ENCODE data around the gene LCE1E. TPM values are rescaled to one million over a fixed set of nuclear protein-coding genes. Genes with fewer than 3 reads are reported as not detected.

The LCE1E gene
- total RNA-seq, 2 donors from 2014 or later, result not detected

DNA sequence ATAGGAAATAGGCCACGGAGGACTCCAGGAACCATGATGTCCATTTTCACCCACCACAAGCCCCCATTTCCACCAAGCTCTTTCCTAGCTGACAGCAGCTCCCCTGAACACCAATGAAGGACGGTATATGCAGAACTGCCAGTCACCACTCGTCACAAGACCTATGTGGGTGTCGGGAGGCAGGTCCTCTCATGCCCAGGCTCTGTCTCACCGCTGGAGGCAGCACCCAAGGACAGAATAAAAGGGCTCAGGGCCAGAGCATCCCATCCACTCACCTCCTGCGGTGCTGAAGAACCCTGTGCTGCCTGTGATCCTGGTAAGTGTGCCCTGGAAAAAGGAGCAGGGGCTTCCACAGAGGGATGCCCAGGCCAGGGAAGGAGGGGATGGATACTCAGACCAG lies 11.2 kb upstream of the LCE1E start, which contains the start of gene LCE1F:
LCE1F (plus strand) TSS at position 266 of the 400 bp plus-strand sequence. CDS start 1,232 bp downstream, outside the sequence.
- no peak for DNase-seq
- intact Hi-C loops (cut with DNase I, micrococcal nuclease), result no loop called here
- no peak for ATAC-seq

DNA sequence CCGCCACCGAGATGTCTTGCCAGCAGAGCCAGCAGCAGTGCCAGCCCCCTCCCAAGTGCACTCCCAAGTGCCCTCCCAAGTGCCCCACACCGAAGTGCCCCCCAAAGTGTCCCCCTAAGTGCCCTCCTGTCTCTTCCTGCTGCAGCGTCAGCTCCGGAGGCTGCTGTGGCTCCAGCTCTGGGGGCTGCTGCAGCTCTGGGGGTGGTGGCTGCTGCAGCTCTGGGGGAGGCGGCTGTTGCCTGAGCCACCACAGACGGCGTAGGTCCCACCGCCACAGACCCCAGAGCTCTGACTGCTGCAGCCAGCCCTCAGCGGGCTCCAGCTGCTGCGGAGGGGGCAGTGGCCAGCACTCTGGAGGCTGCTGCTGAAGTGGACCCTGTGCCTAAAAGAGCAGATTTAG lies 9.7 kb upstream of the LCE1E start:
- DNase-seq (no peak), ATAC-seq (no peak)
- intact Hi-C loops (cut with DNase I, micrococcal nuclease), result no loop called here

DNA sequence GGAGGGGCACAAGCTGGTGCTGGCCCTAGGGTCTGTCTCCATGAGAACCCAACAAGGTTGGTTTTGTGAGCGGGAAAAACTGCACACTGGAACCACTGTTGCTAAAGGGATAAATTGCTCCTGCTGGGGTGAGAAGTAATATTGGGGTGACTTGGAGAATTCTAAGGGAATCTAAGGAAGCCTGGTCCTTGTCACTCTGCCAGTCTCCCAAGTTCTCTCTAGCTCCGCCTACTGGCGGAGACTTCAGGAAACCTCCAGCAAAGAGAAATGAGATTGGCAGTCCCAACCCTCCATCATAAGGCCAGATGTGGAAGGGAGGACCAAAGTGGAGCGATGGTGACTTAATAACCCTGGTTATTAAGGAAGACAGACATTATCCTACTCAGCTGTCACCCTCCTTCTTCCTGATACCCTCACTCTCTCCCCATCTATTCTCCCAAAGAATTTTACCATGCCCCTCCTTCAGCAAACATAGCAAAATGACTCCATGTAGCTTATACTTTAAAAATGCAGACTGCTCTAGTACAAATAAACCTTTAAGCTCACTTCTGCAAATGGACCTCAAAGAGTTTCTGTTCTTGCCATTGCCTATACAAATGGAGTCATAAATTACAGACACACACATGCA lies 8.4 kb upstream of the LCE1E start:
- ATAC-seq, result no peak
- DNase-seq, result peak in 1 of 2 donors; percentile 11
- intact Hi-C loops (cut with DNase I, micrococcal nuclease), result no loop called here

DNA sequence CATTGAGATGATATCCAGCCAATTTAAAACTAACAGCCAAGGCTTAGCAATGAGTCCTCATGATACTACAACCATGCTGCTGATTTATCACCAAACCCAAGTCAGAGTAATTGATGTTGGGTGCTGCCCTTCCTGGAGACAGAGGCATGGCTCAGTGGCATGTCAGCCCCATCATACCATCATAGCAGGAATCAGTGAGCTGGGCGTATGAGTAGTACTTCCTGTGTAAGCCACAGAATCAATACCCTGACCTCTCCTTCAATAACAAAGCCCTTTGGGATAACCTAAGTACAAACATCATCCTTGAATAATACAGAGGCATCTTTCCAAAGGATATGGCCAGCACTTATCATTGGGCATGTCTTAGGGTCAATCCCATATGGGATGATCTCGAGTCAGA lies 3.0 kb upstream of the LCE1E start:
- DNase-seq, result no peak
- ATAC-seq, result no peak
- intact Hi-C loops (cut with DNase I, micrococcal nuclease), result no loop called here

GRCh38 chr1:152795686-152796085 lies 9.6 kb downstream of the LCE1E start:
- DNase-seq, result no peak
- intact Hi-C loops (cut with DNase I, micrococcal nuclease), result no loop called here
- no peak for ATAC-seq

DNA sequence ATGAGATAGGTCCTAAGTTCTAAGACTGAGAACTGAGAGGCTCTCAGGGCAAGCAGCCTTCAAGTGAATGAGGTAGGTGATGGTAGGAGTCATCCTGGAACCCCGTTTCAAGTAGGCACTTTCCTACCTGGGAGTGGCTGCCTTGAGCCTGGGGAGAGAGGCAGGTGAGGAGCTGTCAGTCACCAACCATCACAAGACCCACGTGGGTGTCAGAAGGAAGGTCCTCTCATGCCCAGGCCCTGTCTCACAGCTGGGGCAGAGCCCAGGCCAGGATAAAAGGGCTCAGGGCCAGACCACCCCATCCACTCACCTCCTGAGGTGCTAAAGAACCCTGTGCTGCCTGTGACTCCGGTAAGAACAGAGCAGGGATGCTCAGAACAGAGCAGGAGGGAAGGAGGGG lies 10.4 kb downstream of the LCE1E start, which contains the start of gene LCE1D:
LCE1D (plus strand) TSS at position 301 of the 400 bp plus-strand sequence. CDS start 1,074 bp downstream, outside the sequence.
- ATAC-seq (no peak), DNase-seq (no peak)
- intact Hi-C loops (cut with DNase I, micrococcal nuclease), result no loop called here

GRCh38 chr1:152801333-152801732 lies 15.3 kb downstream of the LCE1E start:
- intact Hi-C loops (cut with DNase I, micrococcal nuclease), result no loop called here
- DNase-seq, result no peak
- no peak for ATAC-seq

- intact Hi-C loops (cut with DNase I, micrococcal nuclease), result no loop called here
- DNase-seq (no peak), ATAC-seq (no peak)
Measured at GRCh38 chr1:152806576-152806975, 20.5 kb downstream of the LCE1E start, which contains the start of gene LCE1C. TSS of gene LCE1C (minus strand) at chr1:152806651. CDS start at chr1:152805478, 1,173 bp downstream.

- ATAC-seq, result no peak
- no peak for DNase-seq
- intact Hi-C loops (cut with DNase I, micrococcal nuclease), result no loop called here
Measured at GRCh38 chr1:152811050-152811449, 25.0 kb downstream of the LCE1E start.

DNA sequence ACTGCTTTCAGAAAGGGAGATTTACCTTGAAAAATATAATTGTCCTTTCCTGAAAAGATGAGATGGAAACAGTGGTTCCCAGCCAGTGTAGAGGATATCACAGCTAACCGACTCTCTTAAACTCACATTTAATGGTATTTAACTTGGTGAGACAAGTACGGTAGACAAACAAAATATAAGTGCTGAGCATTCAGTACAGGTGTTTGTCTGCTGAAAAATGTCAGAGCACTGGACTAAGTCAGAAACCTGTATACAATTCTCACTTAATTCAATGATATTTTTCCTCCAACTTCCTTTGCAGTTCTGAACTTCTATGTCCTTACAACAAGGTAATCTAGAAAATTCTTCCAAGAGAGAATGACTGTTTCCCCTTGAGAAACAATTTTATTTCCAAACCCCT lies 25.6 kb downstream of the LCE1E start, which contains the start of gene LCE1B:
LCE1B (plus strand) TSS at position 301 of the 400 bp plus-strand sequence. CDS start 476 bp downstream, outside the sequence.
- intact Hi-C loops (cut with DNase I, micrococcal nuclease), result no loop called here
- DNase-seq (no peak), ATAC-seq (no peak)

DNA sequence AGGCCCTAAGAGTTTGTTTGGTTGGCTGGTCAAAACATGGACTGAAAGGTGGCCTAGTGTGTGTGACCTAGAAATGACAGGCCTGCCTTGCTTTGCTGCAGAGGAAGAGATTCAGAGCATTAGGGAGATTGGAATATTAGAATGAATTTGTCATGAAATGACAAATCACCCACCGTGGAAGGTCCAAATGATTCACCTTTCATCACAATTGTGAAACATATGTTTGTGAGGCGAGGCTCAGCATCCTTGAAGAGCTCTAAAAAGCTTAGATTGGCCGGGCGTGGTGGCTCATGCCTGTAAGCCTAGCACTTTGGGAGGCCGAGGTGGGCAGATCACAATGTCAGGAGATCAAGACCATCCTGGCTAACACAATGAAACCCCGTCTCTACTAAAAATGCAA lies 31.3 kb downstream of the LCE1E start:
- no peak for ATAC-seq
- no peak for DNase-seq
- intact Hi-C loops (cut with DNase I, micrococcal nuclease), result no loop called here

DNA sequence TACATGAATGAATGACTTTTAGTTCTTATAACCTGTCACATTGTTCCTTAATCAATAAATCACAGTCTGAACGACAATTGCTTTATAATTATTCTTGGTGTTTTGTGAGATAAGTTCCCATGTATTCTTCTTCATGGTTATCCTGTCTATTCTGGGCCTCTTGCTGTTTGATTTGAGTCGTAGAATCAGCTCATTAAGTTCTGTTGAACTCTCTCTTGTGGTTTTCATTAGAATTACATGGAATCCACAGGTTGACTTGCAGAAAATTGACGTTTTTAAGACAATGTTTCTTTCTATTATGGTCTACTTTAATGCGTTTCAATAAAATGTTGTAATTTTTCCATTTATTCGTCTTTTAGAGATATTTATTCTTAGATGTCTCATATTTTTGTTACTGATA lies 37.2 kb downstream of the LCE1E start:
- DNase-seq, result no peak
- intact Hi-C loops (cut with DNase I, micrococcal nuclease), result no loop called here
- no peak for ATAC-seq

GRCh38 chr1:152824964-152825363 lies 38.9 kb downstream of the LCE1E start:
- no peak for DNase-seq
- ATAC-seq, result no peak
- intact Hi-C loops (cut with DNase I, micrococcal nuclease), result no loop called here

- ATAC-seq (no peak), DNase-seq (no peak)
- intact Hi-C loops (cut with DNase I, micrococcal nuclease), result no loop called here
Measured at GRCh38 chr1:152827173-152827572, 41.1 kb downstream of the LCE1E start, which contains the start of gene LCE1A. TSS of gene LCE1A (plus strand) at chr1:152827473. CDS start at chr1:152827473, 0 bp downstream.

GRCh38 chr1:152836870-152837269 lies 50.8 kb downstream of the LCE1E start:
- DNase-seq (no peak), ATAC-seq (no peak)
- intact Hi-C loops (cut with DNase I, micrococcal nuclease), result no loop called here

Other genes starting within 250 kb of the LCE1E start
- gene LCE3E, start 219.5 kb upstream of the LCE1E start, total RNA-seq, result not detected
- not detected for gene LCE3D, start 205.7 kb upstream of the LCE1E start, total RNA-seq
- not detected for gene LCE3C, start 186.0 kb upstream of the LCE1E start, total RNA-seq
- not detected for gene LCE3B, start 172.4 kb upstream of the LCE1E start, total RNA-seq
- not detected for gene LCE3A, start 163.2 kb upstream of the LCE1E start, total RNA-seq
- gene LCE2D, start 122.9 kb upstream of the LCE1E start, total RNA-seq, result not detected
- not detected for gene LCE2C, start 111.0 kb upstream of the LCE1E start, total RNA-seq
- not detected for gene LCE2B, start 100.1 kb upstream of the LCE1E start, total RNA-seq
- gene LCE2A, start 87.9 kb upstream of the LCE1E start, total RNA-seq, result not detected
- not detected for gene LCE4A, start 78.1 kb upstream of the LCE1E start, total RNA-seq
- gene KPRP, start 28.2 kb upstream of the LCE1E start, total RNA-seq, result not detected
- gene LCE1F, start 11.1 kb upstream of the LCE1E start, total RNA-seq, result not detected
- not detected for gene LCE1D, start 10.5 kb downstream of the LCE1E start, total RNA-seq
- not detected for gene LCE1C, start 20.4 kb downstream of the LCE1E start, total RNA-seq
- not detected for gene LCE1B, start 25.7 kb downstream of the LCE1E start, total RNA-seq
- gene LCE1A, start 41.2 kb downstream of the LCE1E start, total RNA-seq, result not detected
- not detected for gene LCE6A, start 56.6 kb downstream of the LCE1E start, total RNA-seq
- not detected for gene LCE7A, start 73.7 kb downstream of the LCE1E start, total RNA-seq
- gene SMCP, start 92.1 kb downstream of the LCE1E start, total RNA-seq, result not detected
- gene IVL, start 122.3 kb downstream of the LCE1E start, total RNA-seq, result not detected
- not detected for gene SPRR5, start 160.9 kb downstream of the LCE1E start, total RNA-seq
- not detected for gene SPRR4, start 184.4 kb downstream of the LCE1E start, total RNA-seq
- not detected for gene SPRR1A, start 197.8 kb downstream of the LCE1E start, total RNA-seq
- gene SPRR3, start 215.5 kb downstream of the LCE1E start, total RNA-seq, result not detected
- not detected for gene SPRR1B, start 244.9 kb downstream of the LCE1E start, total RNA-seq